WTC11 (cell line): ENCODE measurements around the gene GAB2. TPM values are rescaled to one million over a fixed set of nuclear protein-coding genes. Genes with fewer than 3 reads are reported as not detected.

Source experiments
- ATAC-seq: fragments of 200-7000 bp; cut with Tn5 transposase; 2 replicates; pipeline ENCODE4 v1.10.0; 2021; ENCODE audit warnings: mild to moderate bottlenecking, moderate library complexity
- CTCF ChIA-PET: fragments of 300-600 bp; sonication (Branson Sonifier 250); formaldehyde crosslinking; loops from one replicate; lab custom pipeline; 2021; ENCODE audit warnings: antibody characterized with exemption; lab: Charles Lee
- POLR2A ChIA-PET: fragments of 350-600 bp; sonication (Branson Sonifier 250); formaldehyde crosslinking; loops from one replicate; lab custom pipeline; 2021; ENCODE audit warnings: antibody characterized with exemption; lab: Charles Lee
- DNase-seq: peaks from one replicate; pipeline ENCODE4 v3.0.0; 2021; ENCODE audit warnings: low spot score
- H3K27ac Mint-ChIP-seq: 2 replicates; pipeline ENCODE4 v1.8.0; 2021; ENCODE audit warnings: mixed read lengths
- H3K27me3 Mint-ChIP-seq: 2 replicates; pipeline ENCODE4 v1.8.0; 2021; ENCODE audit warnings: low read depth, mild to moderate bottlenecking, moderate library complexity, mixed read lengths
- H3K36me3 Mint-ChIP-seq: 2 replicates; pipeline ENCODE4 v1.8.0; 2021; ENCODE audit warnings: mixed read lengths
- H3K4me1 Mint-ChIP-seq: 2 replicates; pipeline ENCODE4 v1.8.0; 2022; ENCODE audit warnings: mixed read lengths
- H3K4me3 Mint-ChIP-seq: 2 replicates; pipeline ENCODE4 v1.8.0; 2021; ENCODE audit warnings: mild to moderate bottlenecking, moderate library complexity, mixed read lengths
- H3K9me3 Mint-ChIP-seq: 2 replicates; pipeline ENCODE4 v1.8.0; 2021; ENCODE audit warnings: mixed read lengths
- ATF6 ChIP-seq: sonication (generic); formaldehyde crosslinking; IDR thresholded peaks from 2 replicates; pipeline ENCODE4 v1.8.1; 2023; ENCODE audit warnings: mild to moderate bottlenecking, missing genetic modification reagents
- CDX4 ChIP-seq: fragments of 250-450 bp; sonication (Bioruptor Pico); IDR thresholded peaks from 2 replicates; pipeline ENCODE4 v1.9.0; 2021; ENCODE audit warnings: moderate library complexity, mild to moderate bottlenecking, inconsistent platforms, borderline replicate concordance
- CTCF ChIP-seq: fragments of 200-600 bp; IDR thresholded peaks from 2 replicates; pipeline ENCODE4 v1.8.0; 2022; ENCODE audit warnings: antibody characterized with exemption
- E2F1 ChIP-seq: sonication (generic); formaldehyde crosslinking; IDR thresholded peaks from 2 replicates; pipeline ENCODE4 v1.8.0; 2022; ENCODE audit warnings: mild to moderate bottlenecking, missing genetic modification reagents
- ELF4 ChIP-seq: sonication (generic); formaldehyde crosslinking; IDR thresholded peaks from 2 replicates; pipeline ENCODE4 v1.8.1; 2022; ENCODE audit warnings: low read depth, mild to moderate bottlenecking, moderate library complexity, missing genetic modification reagents
- EMX1 ChIP-seq: fragments of 250-450 bp; sonication (Bioruptor Pico); IDR thresholded peaks from 2 replicates; pipeline ENCODE4 v1.8.0; 2021; ENCODE audit warnings: mild to moderate bottlenecking
- ERG ChIP-seq: fragments of 250-450 bp; sonication (Bioruptor Pico); IDR thresholded peaks from 2 replicates; pipeline ENCODE4 v1.8.0; 2021; ENCODE audit warnings: mild to moderate bottlenecking
- ESRRA ChIP-seq: sonication (generic); formaldehyde crosslinking; IDR thresholded peaks from 2 replicates; pipeline ENCODE4 v1.8.1; 2022; ENCODE audit warnings: mild to moderate bottlenecking, missing genetic modification reagents, borderline replicate concordance
- ETV6 ChIP-seq: sonication (generic); formaldehyde crosslinking; IDR thresholded peaks from 2 replicates; pipeline ENCODE4 v1.8.1; 2022; ENCODE audit warnings: mild to moderate bottlenecking, missing genetic modification reagents
- NR2C2 ChIP-seq: sonication (generic); formaldehyde crosslinking; IDR thresholded peaks from 2 replicates; pipeline ENCODE4 v1.8.0; 2022; ENCODE audit warnings: mild to moderate bottlenecking, missing genetic modification reagents
- OVOL2 ChIP-seq: fragments of 250-450 bp; sonication (Bioruptor Pico); IDR thresholded peaks from 2 replicates; pipeline ENCODE4 v1.9.0; 2021; ENCODE audit warnings: mild to moderate bottlenecking, borderline replicate concordance
- PREB ChIP-seq: sonication (generic); formaldehyde crosslinking; IDR thresholded peaks from 2 replicates; pipeline ENCODE4 v1.8.1; 2022; ENCODE audit warnings: mild to moderate bottlenecking, missing genetic modification reagents, moderate library complexity, borderline replicate concordance
- RELA ChIP-seq: sonication (generic); formaldehyde crosslinking; IDR thresholded peaks from 2 replicates; pipeline ENCODE4 v1.8.1; 2022; ENCODE audit warnings: missing genetic modification reagents, mild to moderate bottlenecking, borderline replicate concordance
- USF1 ChIP-seq: sonication (generic); formaldehyde crosslinking; IDR thresholded peaks from 2 replicates; pipeline ENCODE4 v1.8.0; 2022; ENCODE audit warnings: mild to moderate bottlenecking, missing genetic modification reagents
- USF2 ChIP-seq: sonication (generic); formaldehyde crosslinking; IDR thresholded peaks from 2 replicates; pipeline ENCODE4 v1.8.1; 2023; ENCODE audit warnings: mild to moderate bottlenecking, missing genetic modification reagents, moderate library complexity
- ZMAT4 ChIP-seq: fragments of 250-450 bp; sonication (Bioruptor Pico); IDR thresholded peaks from 2 replicates; pipeline ENCODE4 v1.9.0; 2021; ENCODE audit warnings: mild to moderate bottlenecking
- ZNF138 ChIP-seq: sonication (generic); formaldehyde crosslinking; conservative IDR thresholded peaks from 2 replicates; pipeline ENCODE4 v1.8.1; 2022; ENCODE audit warnings: mild to moderate bottlenecking, moderate library complexity, missing genetic modification reagents
- ZNF232 ChIP-seq: sonication (generic); formaldehyde crosslinking; IDR thresholded peaks from 2 replicates; pipeline ENCODE4 v1.8.0; 2022; ENCODE audit warnings: mild to moderate bottlenecking, missing genetic modification reagents
- ZNF281 ChIP-seq: sonication (generic); formaldehyde crosslinking; IDR thresholded peaks from 2 replicates; pipeline ENCODE4 v1.8.0; 2023; ENCODE audit warnings: mild to moderate bottlenecking, missing genetic modification reagents
- ZNF416 ChIP-seq: fragments of 250-450 bp; sonication (Bioruptor Pico); IDR thresholded peaks from 2 replicates; pipeline ENCODE4 v1.9.0; 2021; ENCODE audit warnings: mild to moderate bottlenecking, inconsistent platforms
- total RNA-seq: library from RNA; stranded (reverse); gene quantifications from 3 replicates; pipeline ENCODE4 v1.2.3, GENCODE V29; 2021

Gene GAB2
- total RNA-seq, 1 experiment from 2014 or later: 10.6 TPM

- ATAC-seq (peak; percentile 71), DNase-seq (no peak)
- POLR2A ChIA-PET: no interaction called here
- Mint-ChIP-seq H3K9me3 (no peaks in the 10 kb centered on the region), H3K4me3 (no peak overlapping the region), H3K27me3 (no peaks in the 10 kb centered on the region; the same call in 1 of the 2 replicates), H3K27ac (peak overlapping the region; percentile 78), H3K4me1 (peaks cover 12% of the 10 kb centered on the region), H3K36me3 (no peaks in the 10 kb centered on the region)
- CTCF ChIA-PET: interaction anchor here (1.0 to 2.5 kb wide), 4 partner anchors 10 to 303 kb away, joined by 3 to 7 read pairs (median 4); partner anchors contain the start of genes KCTD21 and USP35
- TF ChIP-seq PREB (CRISPR knock-in tag): no peak
- TF ChIP-seq OVOL2: no peak
- no peak for TF ChIP-seq ERG
- no peak for TF ChIP-seq ELF4 (CRISPR knock-in tag)
- no peak for TF ChIP-seq NR2C2
- TF ChIP-seq USF1 (CRISPR knock-in tag): no peak
- no peak for TF ChIP-seq ZNF138 (CRISPR knock-in tag)
- TF ChIP-seq EMX1 (CRISPR knock-in tag): no peak
- TF ChIP-seq ZNF416 (CRISPR knock-in tag): no peak
- no peak for TF ChIP-seq ETV6 (CRISPR knock-in tag)
- no peak for TF ChIP-seq ZNF281 (CRISPR knock-in tag)
- TF ChIP-seq USF2: no peak
- no peak for TF ChIP-seq CTCF
- no peak for TF ChIP-seq RELA (CRISPR knock-in tag)
- no peak for TF ChIP-seq ZMAT4 (CRISPR knock-in tag)
- TF ChIP-seq ESRRA (CRISPR knock-in tag): no peak
- no peak for TF ChIP-seq CDX4 (CRISPR knock-in tag)
- no peak for TF ChIP-seq ZNF232
- TF ChIP-seq ATF6 (CRISPR knock-in tag): no peak
- no peak for TF ChIP-seq E2F1 (CRISPR knock-in tag)
These were observed 156.3 kb downstream of the GAB2 start for GRCh38 chr11:78261367-78261766.
